A549 (cell line): ENCODE results near the gene FMO3.

ENCODE experiments used
- CBX8 ChIP-seq: fragments of 200-600 bp; sonication (generic); IDR thresholded peaks from 2 replicates; pipeline ENCODE4 v1.6.1; 2016
- CTCF ChIP-seq: fragments of >200 bp; sonication (Bioruptor Twin); formaldehyde crosslinking; IDR thresholded peaks from 3 replicates; pipeline ENCODE4 v1.5.1; 2016
- MAZ ChIP-seq: fragments of 150-350 bp; IDR thresholded peaks from 2 replicates; pipeline ENCODE4 v1.6.1; 2014; ENCODE audit warnings: antibody characterized with exemption, low read depth, low read length, borderline replicate concordance
- RAD21 ChIP-seq, 2 experiments: fragments of >200 bp in 1 of 2; sonication (Bioruptor Twin) in 1 of 2; formaldehyde crosslinking in 1 of 2; IDR thresholded peaks in 1 of 2; conservative IDR thresholded peaks in 1 of 2; 2 replicates in 1 of 2; 3 replicates in 1 of 2; pipeline ENCODE4 v1.6.1; 2012 to 2018; ENCODE audit warnings: inconsistent platforms in 1 of 2
- RCOR1 ChIP-seq: fragments of 150-350 bp; IDR thresholded peaks from 2 replicates; pipeline ENCODE4 v1.6.1; 2014; ENCODE audit warnings: antibody characterized with exemption, low read length, low read depth
- USF2 ChIP-seq: fragments of 450-650 bp; IDR thresholded peaks from 2 replicates; pipeline ENCODE4 v1.6.1; 2014; ENCODE audit warnings: antibody characterized with exemption
- ZNF302 ChIP-seq: fragments of 250-450 bp; sonication (Bioruptor Pico); IDR thresholded peaks from 2 replicates; pipeline ENCODE4 v1.9.0; 2021; ENCODE audit warnings: inconsistent platforms, mild to moderate bottlenecking, moderate library complexity

- TF ChIP-seq CBX8 (no peak), USF2 (no peak), MAZ (no peak), CTCF (no peak), RAD21 (conservative IDR thresholded peaks at IDR 0.05 in 1 of 2, IDR thresholded peaks at IDR 0.05 in 1 of 2) (no peak), ZNF302 (CRISPR knock-in tag) (no peak), RCOR1 (no peak)
Observed at GRCh38 chr1:171128463-171128862, 37.8 kb downstream of the FMO3 start.
